ENCODE data around the gene TMEM81. TPM values are rescaled to one million over a fixed set of nuclear protein-coding genes. Genes with fewer than 3 reads are reported as not detected.

TMEM81 gene
- total RNA-seq, 2 donors from 2014 or later: 4.9 to 6.2 TPM

- Mint-ChIP-seq H3K36me3 (ENCODE audit: low read depth) (no peaks in the 10 kb centered on the region), H3K9me3 (no peaks in the 10 kb centered on the region), H3K4me3 (no peak overlapping the region), H3K4me1 (no peaks in the 10 kb centered on the region), H3K27me3 (ENCODE audit: insufficient read depth) (peaks cover 2% of the 10 kb centered on the region), H3K27ac (no peak overlapping the region)
- Histone ChIP-seq H3K36me3 (ENCODE audit: control insufficient read depth, insufficient read depth, low read length) (no peaks in the 10 kb centered on the region), H3K9ac (ENCODE audit: extremely low read depth, low read length, poor library complexity, severe bottlenecking) (no peak overlapping the region), H3K9me3 (ENCODE audit: control insufficient read depth, low read length) (no peaks in the 10 kb centered on the region), H3K4me1 (ENCODE audit: control insufficient read depth, insufficient read depth, low read length) (no peaks in the 10 kb centered on the region), H3K27ac (ENCODE audit: low read depth, low read length) (no peak overlapping the region), H3K4me3 (ENCODE audit: low read length) (no peak overlapping the region), H3K27me3 (ENCODE audit: control insufficient read depth, insufficient read depth, low read length, poor library complexity, severe bottlenecking) (no peaks in the 10 kb centered on the region)
- no peak for DNase-seq
- TF ChIP-seq, protein P1, sequence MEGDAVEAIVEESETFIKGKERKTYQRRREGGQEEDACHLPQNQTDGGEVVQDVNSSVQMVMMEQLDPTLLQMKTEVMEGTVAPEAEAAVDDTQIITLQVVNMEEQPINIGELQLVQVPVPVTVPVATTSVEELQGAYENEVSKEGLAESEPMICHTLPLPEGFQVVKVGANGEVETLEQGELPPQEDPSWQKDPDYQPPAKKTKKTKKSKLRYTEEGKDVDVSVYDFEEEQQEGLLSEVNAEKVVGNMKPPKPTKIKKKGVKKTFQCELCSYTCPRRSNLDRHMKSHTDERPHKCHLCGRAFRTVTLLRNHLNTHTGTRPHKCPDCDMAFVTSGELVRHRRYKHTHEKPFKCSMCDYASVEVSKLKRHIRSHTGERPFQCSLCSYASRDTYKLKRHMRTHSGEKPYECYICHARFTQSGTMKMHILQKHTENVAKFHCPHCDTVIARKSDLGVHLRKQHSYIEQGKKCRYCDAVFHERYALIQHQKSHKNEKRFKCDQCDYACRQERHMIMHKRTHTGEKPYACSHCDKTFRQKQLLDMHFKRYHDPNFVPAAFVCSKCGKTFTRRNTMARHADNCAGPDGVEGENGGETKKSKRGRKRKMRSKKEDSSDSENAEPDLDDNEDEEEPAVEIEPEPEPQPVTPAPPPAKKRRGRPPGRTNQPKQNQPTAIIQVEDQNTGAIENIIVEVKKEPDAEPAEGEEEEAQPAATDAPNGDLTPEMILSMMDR (conservative IDR thresholded peaks at IDR 0.05): no peak
- 92 to 100% methylated on average over 2 to 7 of the region's 7 CpGs for WGBS, 2 experiments (ENCODE audit: insufficient coverage in 1 of 2, insufficient read length in 1 of 2)
Measured at GRCh38 chr1:205074513-205074912, 9.7 kb downstream of the TMEM81 start.

DNA sequence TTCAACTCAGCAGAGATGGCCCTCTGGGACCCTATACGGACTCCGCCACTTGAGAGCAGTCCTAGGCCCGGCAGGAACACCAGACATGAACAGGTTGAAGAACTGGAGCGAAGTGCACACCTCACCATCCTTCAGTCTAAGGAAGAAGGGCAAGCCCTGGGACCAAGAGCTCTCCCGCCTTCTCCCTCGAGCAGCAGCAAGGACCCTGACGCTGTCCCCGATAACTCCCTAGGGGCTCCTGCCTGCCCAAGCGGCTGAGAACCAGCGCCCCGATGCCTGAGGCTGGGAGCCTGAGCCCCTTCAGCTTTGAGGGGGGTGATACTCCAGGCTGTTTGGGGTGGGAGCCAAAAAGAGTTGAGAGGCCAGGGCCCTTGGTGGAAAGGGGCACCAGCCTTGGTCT is 10.2 kb downstream of the TMEM81 start:
- Histone ChIP-seq H3K27me3 (ENCODE audit: control insufficient read depth, insufficient read depth, low read length, poor library complexity, severe bottlenecking) (no peaks in the 10 kb centered on the region), H3K4me3 (ENCODE audit: low read length) (no peak overlapping the region), H3K9ac (ENCODE audit: extremely low read depth, low read length, poor library complexity, severe bottlenecking) (no peak overlapping the region), H3K27ac (ENCODE audit: low read depth, low read length) (no peak overlapping the region), H3K36me3 (ENCODE audit: control insufficient read depth, insufficient read depth, low read length) (no peaks in the 10 kb centered on the region), H3K9me3 (ENCODE audit: control insufficient read depth, low read length) (no peaks in the 10 kb centered on the region), H3K4me1 (ENCODE audit: control insufficient read depth, insufficient read depth, low read length) (no peaks in the 10 kb centered on the region)
- TF ChIP-seq, protein P1 (conservative IDR thresholded peaks at IDR 0.05): no peak
- WGBS, 2 experiments (ENCODE audit: insufficient coverage in 1 of 2, insufficient read length in 1 of 2): 95 to 96% methylated on average over 11 of the region's 11 CpGs
- H3K9me3 Mint-ChIP-seq: no peaks in the 10 kb centered on the region
- no peak overlapping the region for H3K27ac Mint-ChIP-seq
- no peaks in the 10 kb centered on the region for H3K36me3 Mint-ChIP-seq (ENCODE audit: low read depth)
- H3K4me1 Mint-ChIP-seq: no peaks in the 10 kb centered on the region
- no peak for DNase-seq
- H3K27me3 Mint-ChIP-seq (ENCODE audit: insufficient read depth): peaks cover 2% of the 10 kb centered on the region
- H3K4me3 Mint-ChIP-seq: no peak overlapping the region

- H3K36me3 ChIP-seq (ENCODE audit: control insufficient read depth, insufficient read depth, low read length): no peaks in the 10 kb centered on the region
- H3K27me3 Mint-ChIP-seq (ENCODE audit: insufficient read depth): peaks cover 2% of the 10 kb centered on the region
- no peaks in the 10 kb centered on the region for H3K9me3 Mint-ChIP-seq
- no peak for DNase-seq
- H3K4me1 ChIP-seq (ENCODE audit: control insufficient read depth, insufficient read depth, low read length): no peaks in the 10 kb centered on the region
- H3K27ac ChIP-seq (ENCODE audit: low read depth, low read length): no peak overlapping the region
- no peaks in the 10 kb centered on the region for H3K36me3 Mint-ChIP-seq (ENCODE audit: low read depth)
- 93 to 95% methylated on average over 11 to 12 of the region's 12 CpGs for WGBS, 2 experiments (ENCODE audit: insufficient coverage in 1 of 2, insufficient read length in 1 of 2)
- TF ChIP-seq, protein P1 (conservative IDR thresholded peaks at IDR 0.05): no peak
- no peaks in the 10 kb centered on the region for H3K9me3 ChIP-seq (ENCODE audit: control insufficient read depth, low read length)
- no peaks in the 10 kb centered on the region for H3K27me3 ChIP-seq (ENCODE audit: control insufficient read depth, insufficient read depth, low read length, poor library complexity, severe bottlenecking)
- no peak overlapping the region for H3K4me3 ChIP-seq (ENCODE audit: low read length)
- H3K9ac ChIP-seq (ENCODE audit: extremely low read depth, low read length, poor library complexity, severe bottlenecking): no peak overlapping the region
- no peaks in the 10 kb centered on the region for H3K4me1 Mint-ChIP-seq
- no peak overlapping the region for H3K27ac Mint-ChIP-seq
- no peak overlapping the region for H3K4me3 Mint-ChIP-seq
Measured at GRCh38 chr1:205073511-205073910, 10.7 kb downstream of the TMEM81 start.

Measured in endodermal cell (in vitro differentiated cells).